Measurements from ENCODE around the gene STRN4.

The STRN4 gene

GRCh38 chr19:46727757-46728156, 18.5 kb downstream of the STRN4 start:
- Histone ChIP-seq H3K4me3 (replicated peaks; ENCODE audit: insufficient read depth, low read length) (no peak overlapping the region), H3K27ac (replicated peaks) (no peak overlapping the region), H3K27me3 (ENCODE audit: insufficient read depth, poor library complexity, severe bottlenecking) (no peaks in the 10 kb centered on the region)
- TF ChIP-seq REST (IDR thresholded peaks at IDR 0.05; ENCODE audit: insufficient replicate concordance, low read depth) (no peak), POLR2AphosphoS5 (IDR thresholded peaks at IDR 0.05; ENCODE audit: low read depth) (no peak), SPI1 (IDR thresholded peaks at IDR 0.05; ENCODE audit: borderline replicate concordance, low read depth) (no peak), GABPA (IDR thresholded peaks at IDR 0.05; ENCODE audit: low read depth) (no peak), CTCF (IDR thresholded peaks at IDR 0.05; ENCODE audit: insufficient read depth, low read length) (no peak)
- no peak for DNase-seq (ENCODE audit: low read depth in 1 of 2, low spot score in 1 of 2)

- TF ChIP-seq REST (IDR thresholded peaks at IDR 0.05; ENCODE audit: insufficient replicate concordance, low read depth) (no peak), SPI1 (IDR thresholded peaks at IDR 0.05; ENCODE audit: borderline replicate concordance, low read depth) (no peak), GABPA (IDR thresholded peaks at IDR 0.05; ENCODE audit: low read depth) (no peak), CTCF (IDR thresholded peaks at IDR 0.05; ENCODE audit: insufficient read depth, low read length) (no peak), POLR2AphosphoS5 (IDR thresholded peaks at IDR 0.05; ENCODE audit: low read depth) (no peak)
- no peak for DNase-seq (ENCODE audit: low read depth in 1 of 2, low spot score in 1 of 2)
- Histone ChIP-seq H3K27ac (replicated peaks) (no peak overlapping the region), H3K4me3 (replicated peaks; ENCODE audit: insufficient read depth, low read length) (no peak overlapping the region), H3K27me3 (ENCODE audit: insufficient read depth, poor library complexity, severe bottlenecking) (no peaks in the 10 kb centered on the region)
Observed at GRCh38 chr19:46726971-46727501, 19.2 kb downstream of the STRN4 start.

GRCh38 chr19:46726551-46726950, 19.7 kb downstream of the STRN4 start:
- TF ChIP-seq CTCF (IDR thresholded peaks at IDR 0.05; ENCODE audit: insufficient read depth, low read length), result no peak
- TF ChIP-seq POLR2AphosphoS5 (IDR thresholded peaks at IDR 0.05; ENCODE audit: low read depth), result no peak
- no peak for TF ChIP-seq SPI1 (IDR thresholded peaks at IDR 0.05; ENCODE audit: borderline replicate concordance, low read depth)
- no peak for TF ChIP-seq REST (IDR thresholded peaks at IDR 0.05; ENCODE audit: insufficient replicate concordance, low read depth)
- no peak for TF ChIP-seq GABPA (IDR thresholded peaks at IDR 0.05; ENCODE audit: low read depth)
- DNase-seq (ENCODE audit: low read depth in 1 of 2, low spot score in 1 of 2), result no peak
- no peaks in the 10 kb centered on the region for H3K27me3 ChIP-seq (ENCODE audit: insufficient read depth, poor library complexity, severe bottlenecking)
- H3K4me3 ChIP-seq (replicated peaks; ENCODE audit: insufficient read depth, low read length), result no peak overlapping the region
- H3K27ac ChIP-seq (replicated peaks), result no peak overlapping the region
